Activated CD8-positive, alpha-beta memory T cell treated with anti-CD3 and anti-CD28 coated beads, Interleukin-2, amount 10 ng/mL, durations not matched to agents 7 days and 5 days (primary cell): ENCODE results near the gene AHI1. TPM values are rescaled to one million over a fixed set of nuclear protein-coding genes. Genes with fewer than 3 reads are reported as not detected.

Experiments used
- ATAC-seq: fragments of 150-1000 bp; cut with Tn5 transposase; one replicate; pipeline ENCODE4 v1.10.0; 2021; ENCODE audit warnings: moderate library complexity
- CTCF ChIA-PET: fragments of 350-600 bp; sonication (Branson Sonifier 250); formaldehyde crosslinking; loops from one replicate; lab custom pipeline; 2021; ENCODE audit warnings: antibody characterized with exemption; lab: Charles Lee
- DNase-seq: peaks from one replicate; pipeline ENCODE4 v3.0.0-alpha.2; 2020
- H3K27ac Mint-ChIP-seq: one replicate; pipeline ENCODE4 v1.8.0; 2021; ENCODE audit warnings: mild to moderate bottlenecking, mixed read lengths
- H3K27me3 Mint-ChIP-seq: one replicate; pipeline ENCODE4 v1.8.0; 2021; ENCODE audit warnings: mixed read lengths
- H3K36me3 Mint-ChIP-seq: one replicate; pipeline ENCODE4 v1.8.0; 2021; ENCODE audit warnings: mild to moderate bottlenecking, mixed read lengths
- H3K4me1 Mint-ChIP-seq: one replicate; pipeline ENCODE4 v1.8.0; 2021; ENCODE audit warnings: mixed read lengths
- H3K4me3 Mint-ChIP-seq: one replicate; pipeline ENCODE4 v1.8.0; 2021; ENCODE audit warnings: mild to moderate bottlenecking, moderate library complexity, mixed read lengths
- H3K9me3 Mint-ChIP-seq: one replicate; pipeline ENCODE4 v1.8.0; 2022; ENCODE audit warnings: low read depth, mixed read lengths
- total RNA-seq, 2 experiments: library from RNA; stranded (reverse); gene quantifications; one replicate each; pipeline ENCODE4 v1.2.3, GENCODE V29; 2021

AHI1 gene
- total RNA-seq, 2 experiments from 2014 or later: 29.8 to 88.0 TPM

GRCh38 chr6:135283926-135284325 is 213.6 kb downstream of the AHI1 start:
- Mint-ChIP-seq H3K4me1 (peaks cover 9% of the 10 kb centered on the region), H3K36me3 (peaks cover 23% of the 10 kb centered on the region), H3K27me3 (no peaks in the 10 kb centered on the region), H3K4me3 (no peak overlapping the region), H3K9me3 (no peaks in the 10 kb centered on the region), H3K27ac (no peak overlapping the region)
- CTCF ChIA-PET: no interaction called here
- DNase-seq (no peak), ATAC-seq (no peak)

- CTCF ChIA-PET: no interaction called here
- DNase-seq (no peak), ATAC-seq (no peak)
- Mint-ChIP-seq H3K4me3 (no peak overlapping the region), H3K36me3 (peaks cover 18% of the 10 kb centered on the region), H3K9me3 (no peaks in the 10 kb centered on the region), H3K4me1 (peaks cover 7% of the 10 kb centered on the region), H3K27me3 (no peaks in the 10 kb centered on the region), H3K27ac (no peak overlapping the region)
Observed at GRCh38 chr6:135282395-135282794, 215.1 kb downstream of the AHI1 start.

GRCh38 chr6:135281964-135282363 is 215.6 kb downstream of the AHI1 start:
- peaks cover 3% of the 10 kb centered on the region for H3K4me1 Mint-ChIP-seq
- H3K27ac Mint-ChIP-seq: no peak overlapping the region
- H3K36me3 Mint-ChIP-seq: peaks cover 14% of the 10 kb centered on the region
- peaks cover under 1% of the 10 kb centered on the region for H3K27me3 Mint-ChIP-seq
- H3K4me3 Mint-ChIP-seq: no peak overlapping the region
- DNase-seq (no peak), ATAC-seq (no peak)
- CTCF ChIA-PET: no interaction called here
- H3K9me3 Mint-ChIP-seq: peaks cover under 1% of the 10 kb centered on the region

GRCh38 chr6:135281227-135281626 is 216.3 kb downstream of the AHI1 start:
- ATAC-seq: no peak
- no peaks in the 10 kb centered on the region for H3K4me1 Mint-ChIP-seq
- H3K36me3 Mint-ChIP-seq: peaks cover 7% of the 10 kb centered on the region
- H3K4me3 Mint-ChIP-seq: no peak overlapping the region
- peaks cover 4% of the 10 kb centered on the region for H3K27me3 Mint-ChIP-seq
- no peak for DNase-seq
- H3K27ac Mint-ChIP-seq: peak overlapping the region; percentile 4
- H3K9me3 Mint-ChIP-seq: peaks cover 3% of the 10 kb centered on the region
- CTCF ChIA-PET: no interaction called here

- DNase-seq (no peak), ATAC-seq (no peak)
- Mint-ChIP-seq H3K9me3 (peaks cover 3% of the 10 kb centered on the region), H3K4me3 (no peak overlapping the region), H3K4me1 (no peaks in the 10 kb centered on the region), H3K27me3 (peaks cover 4% of the 10 kb centered on the region), H3K27ac (no peak overlapping the region), H3K36me3 (peaks cover 3% of the 10 kb centered on the region)
- CTCF ChIA-PET: interaction anchor here (0.7 kb wide), 1 partner anchor 11 kb away, joined by 4 read pairs; no protein-coding TSS in a partner anchor
Observed at GRCh38 chr6:135280375-135281136, 217.0 kb downstream of the AHI1 start.

- Mint-ChIP-seq H3K36me3 (no peaks in the 10 kb centered on the region), H3K4me1 (no peaks in the 10 kb centered on the region), H3K9me3 (peaks cover 3% of the 10 kb centered on the region), H3K4me3 (no peak overlapping the region), H3K27ac (no peak overlapping the region), H3K27me3 (peaks cover 8% of the 10 kb centered on the region)
- CTCF ChIA-PET: no interaction called here
- DNase-seq (no peak), ATAC-seq (no peak)
Observed at GRCh38 chr6:135277422-135277821, 220.1 kb downstream of the AHI1 start.

GRCh38 chr6:135274561-135275293 is 222.8 kb downstream of the AHI1 start:
- peaks cover 3% of the 10 kb centered on the region for H3K9me3 Mint-ChIP-seq
- DNase-seq (no peak), ATAC-seq (no peak)
- no peaks in the 10 kb centered on the region for H3K36me3 Mint-ChIP-seq
- peaks cover 8% of the 10 kb centered on the region for H3K27me3 Mint-ChIP-seq
- CTCF ChIA-PET: no interaction called here
- H3K27ac Mint-ChIP-seq: no peak overlapping the region
- no peaks in the 10 kb centered on the region for H3K4me1 Mint-ChIP-seq
- H3K4me3 Mint-ChIP-seq: no peak overlapping the region

- no peak overlapping the region for H3K27ac Mint-ChIP-seq
- H3K4me1 Mint-ChIP-seq: no peaks in the 10 kb centered on the region
- DNase-seq (no peak), ATAC-seq (no peak)
- CTCF ChIA-PET: no interaction called here
- H3K9me3 Mint-ChIP-seq: no peaks in the 10 kb centered on the region
- no peak overlapping the region for H3K4me3 Mint-ChIP-seq
- no peaks in the 10 kb centered on the region for H3K36me3 Mint-ChIP-seq
- H3K27me3 Mint-ChIP-seq: peaks cover 4% of the 10 kb centered on the region
Observed at GRCh38 chr6:135271626-135272025, 225.9 kb downstream of the AHI1 start.

- CTCF ChIA-PET: interaction anchor here (0.7 kb wide), 1 partner anchor 63 kb away, joined by 3 read pairs; no protein-coding TSS in a partner anchor
- no peaks in the 10 kb centered on the region for H3K36me3 Mint-ChIP-seq
Observed at GRCh38 chr6:135270676-135271536, 226.6 kb downstream of the AHI1 start.

GRCh38 chr6:135269481-135269891 is 228.1 kb downstream of the AHI1 start:
- ATAC-seq (no peak), DNase-seq (no peak)
- H3K9me3 Mint-ChIP-seq: no peaks in the 10 kb centered on the region
- CTCF ChIA-PET: interaction anchor here (0.9 kb wide), 1 partner anchor 10 kb away, joined by 4 read pairs; no protein-coding TSS in a partner anchor
- no peak overlapping the region for H3K27ac Mint-ChIP-seq
- H3K36me3 Mint-ChIP-seq: no peaks in the 10 kb centered on the region
- no peaks in the 10 kb centered on the region for H3K27me3 Mint-ChIP-seq
- no peaks in the 10 kb centered on the region for H3K4me1 Mint-ChIP-seq
- no peak overlapping the region for H3K4me3 Mint-ChIP-seq

More at GRCh38 chr6:135270676-135271536, 226.6 kb downstream of the AHI1 start:
- H3K4me1 Mint-ChIP-seq: no peaks in the 10 kb centered on the region
- DNase-seq (no peak), ATAC-seq (no peak)
- peaks cover 4% of the 10 kb centered on the region for H3K27me3 Mint-ChIP-seq
- H3K4me3 Mint-ChIP-seq: no peak overlapping the region
- H3K27ac Mint-ChIP-seq: no peak overlapping the region
- no peaks in the 10 kb centered on the region for H3K9me3 Mint-ChIP-seq

- H3K36me3 Mint-ChIP-seq: no peaks in the 10 kb centered on the region
- ATAC-seq: no peak
- H3K27me3 Mint-ChIP-seq: no peaks in the 10 kb centered on the region
- no peak overlapping the region for H3K4me3 Mint-ChIP-seq
- CTCF ChIA-PET: interaction anchor here (1.5 kb wide), 1 partner anchor 12 kb away, joined by 4 read pairs; no protein-coding TSS in a partner anchor
- H3K9me3 Mint-ChIP-seq: no peaks in the 10 kb centered on the region
- no peak overlapping the region for H3K27ac Mint-ChIP-seq
- DNase-seq: no peak
- no peaks in the 10 kb centered on the region for H3K4me1 Mint-ChIP-seq
Observed at GRCh38 chr6:135268740-135269139, 228.8 kb downstream of the AHI1 start.

- CTCF ChIA-PET: interaction anchor here (1.5 kb wide), 1 partner anchor 12 kb away, joined by 4 read pairs; no protein-coding TSS in a partner anchor
- H3K4me3 Mint-ChIP-seq: no peak overlapping the region
- DNase-seq (no peak), ATAC-seq (no peak)
- H3K4me1 Mint-ChIP-seq: no peaks in the 10 kb centered on the region
- no peaks in the 10 kb centered on the region for H3K9me3 Mint-ChIP-seq
- H3K27me3 Mint-ChIP-seq: no peaks in the 10 kb centered on the region
- H3K36me3 Mint-ChIP-seq: no peaks in the 10 kb centered on the region
- peak overlapping the region; percentile 2 for H3K27ac Mint-ChIP-seq
Observed at GRCh38 chr6:135268263-135268662, 229.3 kb downstream of the AHI1 start.

GRCh38 chr6:135267085-135267484 is 230.5 kb downstream of the AHI1 start:
- CTCF ChIA-PET: no interaction called here

More at GRCh38 chr6:135267085-135267484, 230.5 kb downstream of the AHI1 start:
- H3K36me3 Mint-ChIP-seq: no peaks in the 10 kb centered on the region
- H3K27ac Mint-ChIP-seq: no peak overlapping the region
- no peaks in the 10 kb centered on the region for H3K27me3 Mint-ChIP-seq
- H3K4me1 Mint-ChIP-seq: no peaks in the 10 kb centered on the region
- H3K9me3 Mint-ChIP-seq: no peaks in the 10 kb centered on the region
- H3K4me3 Mint-ChIP-seq: no peak overlapping the region
- no peak for DNase-seq
- no peak for ATAC-seq
